HepG2 (cell line): ENCODE data around the gene SLC39A3. TPM values are rescaled to one million over a fixed set of nuclear protein-coding genes. Genes with fewer than 3 reads are reported as not detected.

Experiments used
- MTA3 ChIP-seq: sonication (generic); formaldehyde crosslinking; IDR thresholded peaks from 2 replicates; pipeline ENCODE4 v1.4.0; 2020; ENCODE audit warnings: missing genetic modification reagents
- NBN ChIP-seq: fragments of 450-650 bp; conservative IDR thresholded peaks from 2 replicates; pipeline ENCODE4 v1.6.1; 2017
- NFYC ChIP-seq: IDR thresholded peaks from 2 replicates; pipeline ENCODE4 v1.6.1; 2016; ENCODE audit warnings: missing genetic modification reagents, missing compliant biosample characterization
- NRL ChIP-seq: sonication (generic); formaldehyde crosslinking; IDR thresholded peaks from 2 replicates; pipeline ENCODE4 v1.5.0; 2020; ENCODE audit warnings: missing genetic modification reagents, mild to moderate bottlenecking, moderate library complexity, borderline replicate concordance
- RBM39 ChIP-seq: fragments of 200-400 bp; formaldehyde crosslinking; IDR thresholded peaks from one replicate; pipeline ENCODE4 v1.6.1; 2018; ENCODE audit warnings: antibody characterized with exemption, mild to moderate bottlenecking, low read depth, low read length; ENCODE audit not compliant: poor library complexity, severe bottlenecking
- RFX1 ChIP-seq: fragments of 450-650 bp; IDR thresholded peaks from 2 replicates; pipeline ENCODE4 v1.6.1; 2017
- TBX2 ChIP-seq: sonication (generic); formaldehyde crosslinking; IDR thresholded peaks from 2 replicates; pipeline ENCODE4 v1.5.0; 2020; ENCODE audit warnings: missing genetic modification reagents, mild to moderate bottlenecking, borderline replicate concordance
- ZFP62 ChIP-seq: sonication (generic); formaldehyde crosslinking; IDR thresholded peaks from 2 replicates; pipeline ENCODE4 v1.4.0; 2020; ENCODE audit warnings: missing genetic modification reagents
- ZNF260 ChIP-seq: sonication (generic); formaldehyde crosslinking; IDR thresholded peaks from 2 replicates; pipeline ENCODE4 v1.4.0; 2020; ENCODE audit warnings: missing genetic modification reagents, low read depth, mild to moderate bottlenecking, borderline replicate concordance
- ZNF569 ChIP-seq: sonication (generic); formaldehyde crosslinking; IDR thresholded peaks from 2 replicates; pipeline ENCODE4 v1.5.0; 2020; ENCODE audit warnings: mild to moderate bottlenecking, missing genetic modification reagents, moderate library complexity, borderline replicate concordance
- ZNF644 ChIP-seq: IDR thresholded peaks from 2 replicates; pipeline ENCODE4 v1.6.1; 2016; ENCODE audit warnings: low read depth
- polyA plus RNA-seq, 8 experiments: library from polyadenylated mRNA; depleted of rRNA in 3 of 8; stranded (reverse) in 7 of 8; unstranded in 1 of 8; fragments of >200 nt; fragmentation: Illumina TruSeq in 4 of 8; extraction: Trizol in 4 of 8; gene quantifications; 2 replicates each; pipeline versions ENCODE4 v1.2.1 to v1.2.3, GENCODE V29; 2011 to 2016; ENCODE audit warnings: low read depth in 4 of 8, missing spikeins in 1 of 8, mixed read lengths in 1 of 8; ENCODE audit not compliant: insufficient read depth in 1 of 8
- total RNA-seq, 5 experiments: library from RNA; depleted of rRNA; stranded (reverse); fragments of >200 nt; fragmentation: Illumina TruSeq; extraction: Trizol; gene quantifications; 2 replicates each; pipeline ENCODE4 v1.2.3, GENCODE V29; 2016; ENCODE audit warnings: low read depth in 1 of 5
- TF ChIP-seq, protein P1 (sequence below): sonication (generic); formaldehyde crosslinking; IDR thresholded peaks from 2 replicates; pipeline ENCODE4 v1.4.0; 2020; ENCODE audit warnings: missing genetic modification reagents
- TF ChIP-seq, protein P2 (sequence below): sonication (generic); formaldehyde crosslinking; IDR thresholded peaks from 2 replicates; pipeline ENCODE4 v1.8.0; 2023; ENCODE audit warnings: mild to moderate bottlenecking, missing genetic modification reagents
- TF ChIP-seq, protein P3 (sequence below): sonication (generic); formaldehyde crosslinking; IDR thresholded peaks from 2 replicates; pipeline ENCODE4 v1.8.0; 2022; ENCODE audit warnings: mild to moderate bottlenecking, missing genetic modification reagents, moderate library complexity
- TF ChIP-seq, protein P4 (sequence below): sonication (generic); formaldehyde crosslinking; IDR thresholded peaks from 2 replicates; pipeline ENCODE4 v1.5.1; 2020; ENCODE audit warnings: missing genetic modification reagents, mild to moderate bottlenecking, borderline replicate concordance
- TF ChIP-seq, protein P5 (sequence below): sonication (generic); formaldehyde crosslinking; IDR thresholded peaks from 2 replicates; pipeline ENCODE4 v1.4.0; 2020; ENCODE audit warnings: missing genetic modification reagents, borderline replicate concordance

SLC39A3 gene
- total and polyA plus RNA-seq, 2 of the 13 experiments (the other 11 are each of a cell fraction or from before 2014, with no cell fraction given) = 33.6 to 41.6 TPM

DNA sequence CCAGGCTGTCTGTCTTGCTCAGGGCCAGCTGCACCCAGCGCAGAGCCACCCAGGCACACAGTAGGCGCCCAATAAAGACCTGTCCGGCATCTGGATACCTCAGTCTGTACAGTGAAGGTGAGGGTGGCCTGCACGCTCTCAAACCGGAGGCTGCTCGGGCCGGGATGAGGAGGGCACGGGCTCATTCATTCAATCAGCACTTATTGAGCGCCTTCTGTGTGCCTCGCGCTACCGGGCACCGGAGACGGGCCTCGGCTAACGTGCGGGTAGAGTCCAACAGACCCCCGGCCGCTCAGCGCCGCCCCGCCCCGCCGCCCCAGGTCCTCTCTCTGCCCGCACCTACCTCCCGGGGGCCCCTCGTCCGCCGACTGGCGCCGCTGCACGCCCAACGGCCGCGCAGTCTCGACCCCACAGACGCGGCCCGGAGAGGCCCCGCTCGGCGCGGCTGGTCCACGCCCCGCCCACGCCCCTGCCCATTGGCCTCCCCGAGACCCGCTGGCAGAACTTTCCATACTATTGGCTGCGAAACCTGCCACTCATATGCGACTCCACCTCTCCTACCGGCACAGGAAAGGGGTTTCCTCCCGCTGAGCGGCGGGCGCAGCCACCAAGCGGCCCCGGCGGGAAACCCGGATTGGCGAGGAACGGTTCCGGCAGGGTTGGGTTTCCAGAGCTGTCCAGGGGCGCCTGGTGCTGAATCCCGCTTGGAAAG is at the start of gene SLC39A3 (continued):
- 0 out of 2 replicates have a peak, but pooled peaks have one; percentile 87 for TF ChIP-seq MTA3 (CRISPR knock-in tag)
- TF ChIP-seq TBX2 (CRISPR knock-in tag) = peak; percentile 83
- TF ChIP-seq RFX1 = no peak
- TF ChIP-seq, protein P1, sequence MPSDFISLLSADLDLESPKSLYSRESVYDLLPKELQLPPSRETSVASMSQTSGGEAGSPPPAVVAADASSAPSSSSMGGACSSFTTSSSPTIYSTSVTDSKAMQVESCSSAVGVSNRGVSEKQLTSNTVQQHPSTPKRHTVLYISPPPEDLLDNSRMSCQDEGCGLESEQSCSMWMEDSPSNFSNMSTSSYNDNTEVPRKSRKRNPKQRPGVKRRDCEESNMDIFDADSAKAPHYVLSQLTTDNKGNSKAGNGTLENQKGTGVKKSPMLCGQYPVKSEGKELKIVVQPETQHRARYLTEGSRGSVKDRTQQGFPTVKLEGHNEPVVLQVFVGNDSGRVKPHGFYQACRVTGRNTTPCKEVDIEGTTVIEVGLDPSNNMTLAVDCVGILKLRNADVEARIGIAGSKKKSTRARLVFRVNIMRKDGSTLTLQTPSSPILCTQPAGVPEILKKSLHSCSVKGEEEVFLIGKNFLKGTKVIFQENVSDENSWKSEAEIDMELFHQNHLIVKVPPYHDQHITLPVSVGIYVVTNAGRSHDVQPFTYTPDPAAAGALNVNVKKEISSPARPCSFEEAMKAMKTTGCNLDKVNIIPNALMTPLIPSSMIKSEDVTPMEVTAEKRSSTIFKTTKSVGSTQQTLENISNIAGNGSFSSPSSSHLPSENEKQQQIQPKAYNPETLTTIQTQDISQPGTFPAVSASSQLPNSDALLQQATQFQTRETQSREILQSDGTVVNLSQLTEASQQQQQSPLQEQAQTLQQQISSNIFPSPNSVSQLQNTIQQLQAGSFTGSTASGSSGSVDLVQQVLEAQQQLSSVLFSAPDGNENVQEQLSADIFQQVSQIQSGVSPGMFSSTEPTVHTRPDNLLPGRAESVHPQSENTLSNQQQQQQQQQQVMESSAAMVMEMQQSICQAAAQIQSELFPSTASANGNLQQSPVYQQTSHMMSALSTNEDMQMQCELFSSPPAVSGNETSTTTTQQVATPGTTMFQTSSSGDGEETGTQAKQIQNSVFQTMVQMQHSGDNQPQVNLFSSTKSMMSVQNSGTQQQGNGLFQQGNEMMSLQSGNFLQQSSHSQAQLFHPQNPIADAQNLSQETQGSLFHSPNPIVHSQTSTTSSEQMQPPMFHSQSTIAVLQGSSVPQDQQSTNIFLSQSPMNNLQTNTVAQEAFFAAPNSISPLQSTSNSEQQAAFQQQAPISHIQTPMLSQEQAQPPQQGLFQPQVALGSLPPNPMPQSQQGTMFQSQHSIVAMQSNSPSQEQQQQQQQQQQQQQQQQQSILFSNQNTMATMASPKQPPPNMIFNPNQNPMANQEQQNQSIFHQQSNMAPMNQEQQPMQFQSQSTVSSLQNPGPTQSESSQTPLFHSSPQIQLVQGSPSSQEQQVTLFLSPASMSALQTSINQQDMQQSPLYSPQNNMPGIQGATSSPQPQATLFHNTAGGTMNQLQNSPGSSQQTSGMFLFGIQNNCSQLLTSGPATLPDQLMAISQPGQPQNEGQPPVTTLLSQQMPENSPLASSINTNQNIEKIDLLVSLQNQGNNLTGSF (CRISPR knock-in tag) = peak; percentile 96
- TF ChIP-seq, protein P2, sequence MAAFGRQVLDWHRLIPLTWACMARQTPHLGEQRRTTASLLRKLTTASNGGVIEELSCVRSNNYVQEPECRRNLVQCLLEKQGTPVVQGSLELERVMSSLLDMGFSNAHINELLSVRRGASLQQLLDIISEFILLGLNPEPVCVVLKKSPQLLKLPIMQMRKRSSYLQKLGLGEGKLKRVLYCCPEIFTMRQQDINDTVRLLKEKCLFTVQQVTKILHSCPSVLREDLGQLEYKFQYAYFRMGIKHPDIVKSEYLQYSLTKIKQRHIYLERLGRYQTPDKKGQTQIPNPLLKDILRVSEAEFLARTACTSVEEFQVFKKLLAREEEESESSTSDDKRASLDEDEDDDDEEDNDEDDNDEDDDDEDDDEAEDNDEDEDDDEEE (CRISPR knock-in tag) = peak; percentile 98
- no peak for TF ChIP-seq ZNF260
- no peak for TF ChIP-seq ZFP62 (CRISPR knock-in tag)
- TF ChIP-seq NFYC (CRISPR knock-in tag) = peak; percentile 93
- TF ChIP-seq RBM39 = peak; percentile 98
- no peak for TF ChIP-seq ZNF569
- TF ChIP-seq, protein P3, sequence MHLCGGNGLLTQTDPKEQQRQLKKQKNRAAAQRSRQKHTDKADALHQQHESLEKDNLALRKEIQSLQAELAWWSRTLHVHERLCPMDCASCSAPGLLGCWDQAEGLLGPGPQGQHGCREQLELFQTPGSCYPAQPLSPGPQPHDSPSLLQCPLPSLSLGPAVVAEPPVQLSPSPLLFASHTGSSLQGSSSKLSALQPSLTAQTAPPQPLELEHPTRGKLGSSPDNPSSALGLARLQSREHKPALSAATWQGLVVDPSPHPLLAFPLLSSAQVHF (CRISPR knock-in tag) = peak; percentile 52
- TF ChIP-seq, protein P4, sequence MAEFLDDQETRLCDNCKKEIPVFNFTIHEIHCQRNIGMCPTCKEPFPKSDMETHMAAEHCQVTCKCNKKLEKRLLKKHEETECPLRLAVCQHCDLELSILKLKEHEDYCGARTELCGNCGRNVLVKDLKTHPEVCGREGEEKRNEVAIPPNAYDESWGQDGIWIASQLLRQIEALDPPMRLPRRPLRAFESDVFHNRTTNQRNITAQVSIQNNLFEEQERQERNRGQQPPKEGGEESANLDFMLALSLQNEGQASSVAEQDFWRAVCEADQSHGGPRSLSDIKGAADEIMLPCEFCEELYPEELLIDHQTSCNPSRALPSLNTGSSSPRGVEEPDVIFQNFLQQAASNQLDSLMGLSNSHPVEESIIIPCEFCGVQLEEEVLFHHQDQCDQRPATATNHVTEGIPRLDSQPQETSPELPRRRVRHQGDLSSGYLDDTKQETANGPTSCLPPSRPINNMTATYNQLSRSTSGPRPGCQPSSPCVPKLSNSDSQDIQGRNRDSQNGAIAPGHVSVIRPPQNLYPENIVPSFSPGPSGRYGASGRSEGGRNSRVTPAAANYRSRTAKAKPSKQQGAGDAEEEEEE (CRISPR knock-in tag) = peak; percentile 54; the same call in 1 of the 2 replicates
- TF ChIP-seq NBN = no peak
- TF ChIP-seq, protein P5, sequence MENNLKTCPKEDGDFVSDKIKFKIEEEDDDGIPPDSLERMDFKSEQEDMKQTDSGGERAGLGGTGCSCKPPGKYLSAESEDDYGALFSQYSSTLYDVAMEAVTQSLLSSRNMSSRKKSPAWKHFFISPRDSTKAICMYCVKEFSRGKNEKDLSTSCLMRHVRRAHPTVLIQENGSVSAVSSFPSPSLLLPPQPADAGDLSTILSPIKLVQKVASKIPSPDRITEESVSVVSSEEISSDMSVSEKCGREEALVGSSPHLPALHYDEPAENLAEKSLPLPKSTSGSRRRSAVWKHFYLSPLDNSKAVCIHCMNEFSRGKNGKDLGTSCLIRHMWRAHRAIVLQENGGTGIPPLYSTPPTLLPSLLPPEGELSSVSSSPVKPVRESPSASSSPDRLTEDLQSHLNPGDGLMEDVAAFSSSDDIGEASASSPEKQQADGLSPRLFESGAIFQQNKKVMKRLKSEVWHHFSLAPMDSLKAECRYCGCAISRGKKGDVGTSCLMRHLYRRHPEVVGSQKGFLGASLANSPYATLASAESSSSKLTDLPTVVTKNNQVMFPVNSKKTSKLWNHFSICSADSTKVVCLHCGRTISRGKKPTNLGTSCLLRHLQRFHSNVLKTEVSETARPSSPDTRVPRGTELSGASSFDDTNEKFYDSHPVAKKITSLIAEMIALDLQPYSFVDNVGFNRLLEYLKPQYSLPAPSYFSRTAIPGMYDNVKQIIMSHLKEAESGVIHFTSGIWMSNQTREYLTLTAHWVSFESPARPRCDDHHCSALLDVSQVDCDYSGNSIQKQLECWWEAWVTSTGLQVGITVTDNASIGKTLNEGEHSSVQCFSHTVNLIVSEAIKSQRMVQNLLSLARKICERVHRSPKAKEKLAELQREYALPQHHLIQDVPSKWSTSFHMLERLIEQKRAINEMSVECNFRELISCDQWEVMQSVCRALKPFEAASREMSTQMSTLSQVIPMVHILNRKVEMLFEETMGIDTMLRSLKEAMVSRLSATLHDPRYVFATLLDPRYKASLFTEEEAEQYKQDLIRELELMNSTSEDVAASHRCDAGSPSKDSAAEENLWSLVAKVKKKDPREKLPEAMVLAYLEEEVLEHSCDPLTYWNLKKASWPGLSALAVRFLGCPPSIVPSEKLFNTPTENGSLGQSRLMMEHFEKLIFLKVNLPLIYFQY (CRISPR knock-in tag) = peak; percentile 97
- TF ChIP-seq NRL (CRISPR knock-in tag) = peak; percentile 96
- peak; percentile 72; the same call in 1 of the 2 replicates for TF ChIP-seq ZNF644
